Measurements from ENCODE around the gene ESAM. TPM values are rescaled to one million over a fixed set of nuclear protein-coding genes. Genes with fewer than 3 reads are reported as not detected.
A peak's percentile ranks its signal among the peaks of the same experiment; 100 is the strongest.

Gene ESAM
- total and polyA plus RNA-seq, 8 donors = 103 to 139 (median 120) TPM

- intact Hi-C loops (cut with DNase I) = no loop called here
- ATAC-seq = peak; percentile 89
- Histone ChIP-seq H3K36me3 (no peaks in the 10 kb centered on the region), H3K27me3 (peaks cover 0 to 42% of the 10 kb centered on the region in 2 donors), H3K4me1 (peaks cover 14 to 17% of the 10 kb centered on the region in 2 donors), H3K9me3 (no peaks in the 10 kb centered on the region), H3K27ac (peak overlapping the region; percentile 75 to 80), H3K4me3 (peak overlapping the region; percentile 32 to 38)
- TF ChIP-seq, protein P1, sequence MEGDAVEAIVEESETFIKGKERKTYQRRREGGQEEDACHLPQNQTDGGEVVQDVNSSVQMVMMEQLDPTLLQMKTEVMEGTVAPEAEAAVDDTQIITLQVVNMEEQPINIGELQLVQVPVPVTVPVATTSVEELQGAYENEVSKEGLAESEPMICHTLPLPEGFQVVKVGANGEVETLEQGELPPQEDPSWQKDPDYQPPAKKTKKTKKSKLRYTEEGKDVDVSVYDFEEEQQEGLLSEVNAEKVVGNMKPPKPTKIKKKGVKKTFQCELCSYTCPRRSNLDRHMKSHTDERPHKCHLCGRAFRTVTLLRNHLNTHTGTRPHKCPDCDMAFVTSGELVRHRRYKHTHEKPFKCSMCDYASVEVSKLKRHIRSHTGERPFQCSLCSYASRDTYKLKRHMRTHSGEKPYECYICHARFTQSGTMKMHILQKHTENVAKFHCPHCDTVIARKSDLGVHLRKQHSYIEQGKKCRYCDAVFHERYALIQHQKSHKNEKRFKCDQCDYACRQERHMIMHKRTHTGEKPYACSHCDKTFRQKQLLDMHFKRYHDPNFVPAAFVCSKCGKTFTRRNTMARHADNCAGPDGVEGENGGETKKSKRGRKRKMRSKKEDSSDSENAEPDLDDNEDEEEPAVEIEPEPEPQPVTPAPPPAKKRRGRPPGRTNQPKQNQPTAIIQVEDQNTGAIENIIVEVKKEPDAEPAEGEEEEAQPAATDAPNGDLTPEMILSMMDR (IDR thresholded peaks at IDR 0.05) = no peak
- DNase-seq = peak; percentile 34 to 81 (median 36)
Observed at GRCh38 chr11:124717786-124718651, 44.1 kb downstream of the ESAM start.

DNA sequence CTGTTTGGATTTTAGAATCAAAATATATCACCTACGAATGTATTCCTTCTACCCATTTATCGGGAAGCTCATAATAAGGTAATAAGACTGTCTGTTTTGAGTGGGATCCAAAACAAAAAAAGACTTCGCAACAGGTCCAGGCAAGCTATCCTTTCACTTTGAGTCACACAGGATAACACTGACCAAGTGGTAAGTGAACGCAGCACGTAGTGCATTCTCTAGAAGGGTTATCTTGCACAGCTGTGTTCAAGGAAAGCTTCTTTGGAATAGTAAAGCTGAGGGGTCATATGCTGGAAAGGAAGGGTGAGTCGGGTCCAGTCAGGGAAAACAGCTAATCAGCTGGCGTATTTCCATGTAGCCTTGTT is 44.7 kb downstream of the ESAM start:
- Histone ChIP-seq H3K4me1 (peaks cover 14 to 17% of the 10 kb centered on the region in 2 donors), H3K4me3 (peak overlapping the region in 1 of 2 donors; percentile 38), H3K9me3 (no peaks in the 10 kb centered on the region), H3K27ac (peak overlapping the region; percentile 75 to 80), H3K36me3 (no peaks in the 10 kb centered on the region), H3K27me3 (peaks cover 0 to 42% of the 10 kb centered on the region in 2 donors)
- no peak for DNase-seq
- TF ChIP-seq, protein P1 (IDR thresholded peaks at IDR 0.05) = no peak
- intact Hi-C loops (cut with DNase I) = no loop called here
- ATAC-seq = peak; percentile 64

DNA sequence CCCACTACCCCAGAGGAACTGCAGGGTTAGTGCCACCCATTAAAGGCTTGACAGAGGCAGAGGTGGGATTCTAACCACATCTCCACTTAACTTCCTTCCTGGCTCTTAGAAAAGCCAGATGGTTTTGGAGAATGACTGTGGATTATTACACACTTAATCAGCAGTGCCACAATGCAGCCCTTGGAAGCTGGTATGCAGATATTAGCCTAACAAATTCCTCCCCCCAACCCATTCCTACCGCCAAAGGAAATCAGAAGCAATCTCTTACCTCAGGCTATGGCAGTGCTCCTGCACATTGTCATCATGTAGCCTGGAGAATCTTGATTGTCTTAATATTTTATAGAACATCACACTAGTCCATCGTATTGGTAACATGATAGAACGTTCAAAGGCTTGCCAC is 45.5 kb downstream of the ESAM start:
- intact Hi-C loops (cut with DNase I) = no loop called here
- Histone ChIP-seq H3K4me3 (no peak overlapping the region), H3K27ac (peak overlapping the region in 1 of 2 donors; percentile 75), H3K36me3 (no peaks in the 10 kb centered on the region), H3K4me1 (peaks cover 14 to 17% of the 10 kb centered on the region in 2 donors), H3K9me3 (no peaks in the 10 kb centered on the region), H3K27me3 (peaks cover 0 to 40% of the 10 kb centered on the region in 2 donors)
- TF ChIP-seq, protein P1 (IDR thresholded peaks at IDR 0.05) = no peak
- ATAC-seq (no peak), DNase-seq (no peak)

DNA sequence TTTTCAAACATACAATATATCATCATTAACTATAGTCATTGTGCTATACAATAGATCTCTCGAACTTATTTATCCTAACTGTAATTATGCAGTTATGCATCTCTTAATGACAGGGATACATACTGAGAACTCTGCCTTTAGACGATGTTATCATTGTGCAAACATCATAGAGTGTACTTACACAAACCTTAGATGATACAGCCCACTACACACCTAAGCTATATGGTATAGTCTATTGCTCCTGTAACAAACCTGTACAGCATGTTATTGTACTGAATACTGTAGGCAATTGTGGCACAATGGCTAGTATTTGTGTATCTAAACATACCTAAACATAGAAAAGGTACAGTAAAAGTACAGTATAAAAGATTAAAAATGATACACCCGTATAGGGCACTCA is 49.7 kb downstream of the ESAM start:
- peaks cover 0 to 3% of the 10 kb centered on the region in 2 donors for H3K9me3 ChIP-seq
- TF ChIP-seq, protein P1 (IDR thresholded peaks at IDR 0.05) = no peak
- no peak overlapping the region for H3K27ac ChIP-seq
- H3K27me3 ChIP-seq = peaks cover 0 to 8% of the 10 kb centered on the region in 2 donors
- no peak for DNase-seq
- intact Hi-C loops (cut with DNase I) = no loop called here
- no peak overlapping the region for H3K4me3 ChIP-seq
- no peak for ATAC-seq
- H3K36me3 ChIP-seq = no peaks in the 10 kb centered on the region
- peaks cover under 1 to 5% of the 10 kb centered on the region in 2 donors for H3K4me1 ChIP-seq

DNA sequence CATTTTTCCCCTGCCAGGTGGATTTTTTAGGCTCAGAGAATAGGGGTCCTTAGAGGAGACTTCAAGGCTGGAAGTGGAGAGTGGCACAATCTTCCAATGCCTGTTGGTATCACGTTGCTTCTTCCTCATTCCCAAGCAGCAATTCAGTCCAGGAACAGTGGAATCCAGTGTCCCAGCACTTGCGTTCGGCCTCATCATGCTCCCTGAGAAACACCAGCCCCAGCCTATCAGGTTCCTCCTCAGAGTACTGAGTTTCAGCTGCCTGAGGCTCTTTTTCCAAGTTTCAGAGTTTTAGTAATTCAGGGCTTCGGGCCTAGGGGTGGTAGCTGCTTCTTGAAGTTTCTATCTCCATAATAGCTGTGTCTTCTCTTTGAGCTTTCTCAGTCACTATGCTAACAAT is 54.3 kb downstream of the ESAM start:
- no peak for DNase-seq
- H3K9me3 ChIP-seq = peaks cover 0 to 3% of the 10 kb centered on the region in 2 donors
- ATAC-seq = no peak

More for the DNA sequence above, 54.3 kb downstream of the ESAM start:
- no peaks in the 10 kb centered on the region for H3K27me3 ChIP-seq
- no peaks in the 10 kb centered on the region for H3K36me3 ChIP-seq
- intact Hi-C loops (cut with DNase I) = no loop called here
- TF ChIP-seq, protein P1 (IDR thresholded peaks at IDR 0.05) = no peak
- H3K4me3 ChIP-seq = no peak overlapping the region
- no peak overlapping the region for H3K27ac ChIP-seq
- H3K4me1 ChIP-seq = no peaks in the 10 kb centered on the region
